AG20443 (cell line): ENCODE measurements around the gene CPSF7.
"Not testable (repeated sequence)": the region's sequence is repeated elsewhere in the genome, so short reads cannot be mapped to it uniquely, and the experiment has no call there.

Experiments used
- DNase-seq: peaks from one replicate; pipeline ENCODE4 v3.0.0; 2012; ENCODE audit warnings: low spot score, mixed read lengths

Gene CPSF7, protein sequence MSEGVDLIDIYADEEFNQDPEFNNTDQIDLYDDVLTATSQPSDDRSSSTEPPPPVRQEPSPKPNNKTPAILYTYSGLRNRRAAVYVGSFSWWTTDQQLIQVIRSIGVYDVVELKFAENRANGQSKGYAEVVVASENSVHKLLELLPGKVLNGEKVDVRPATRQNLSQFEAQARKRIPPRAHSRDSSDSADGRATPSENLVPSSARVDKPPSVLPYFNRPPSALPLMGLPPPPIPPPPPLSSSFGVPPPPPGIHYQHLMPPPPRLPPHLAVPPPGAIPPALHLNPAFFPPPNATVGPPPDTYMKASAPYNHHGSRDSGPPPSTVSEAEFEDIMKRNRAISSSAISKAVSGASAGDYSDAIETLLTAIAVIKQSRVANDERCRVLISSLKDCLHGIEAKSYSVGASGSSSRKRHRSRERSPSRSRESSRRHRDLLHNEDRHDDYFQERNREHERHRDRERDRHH

DNA sequence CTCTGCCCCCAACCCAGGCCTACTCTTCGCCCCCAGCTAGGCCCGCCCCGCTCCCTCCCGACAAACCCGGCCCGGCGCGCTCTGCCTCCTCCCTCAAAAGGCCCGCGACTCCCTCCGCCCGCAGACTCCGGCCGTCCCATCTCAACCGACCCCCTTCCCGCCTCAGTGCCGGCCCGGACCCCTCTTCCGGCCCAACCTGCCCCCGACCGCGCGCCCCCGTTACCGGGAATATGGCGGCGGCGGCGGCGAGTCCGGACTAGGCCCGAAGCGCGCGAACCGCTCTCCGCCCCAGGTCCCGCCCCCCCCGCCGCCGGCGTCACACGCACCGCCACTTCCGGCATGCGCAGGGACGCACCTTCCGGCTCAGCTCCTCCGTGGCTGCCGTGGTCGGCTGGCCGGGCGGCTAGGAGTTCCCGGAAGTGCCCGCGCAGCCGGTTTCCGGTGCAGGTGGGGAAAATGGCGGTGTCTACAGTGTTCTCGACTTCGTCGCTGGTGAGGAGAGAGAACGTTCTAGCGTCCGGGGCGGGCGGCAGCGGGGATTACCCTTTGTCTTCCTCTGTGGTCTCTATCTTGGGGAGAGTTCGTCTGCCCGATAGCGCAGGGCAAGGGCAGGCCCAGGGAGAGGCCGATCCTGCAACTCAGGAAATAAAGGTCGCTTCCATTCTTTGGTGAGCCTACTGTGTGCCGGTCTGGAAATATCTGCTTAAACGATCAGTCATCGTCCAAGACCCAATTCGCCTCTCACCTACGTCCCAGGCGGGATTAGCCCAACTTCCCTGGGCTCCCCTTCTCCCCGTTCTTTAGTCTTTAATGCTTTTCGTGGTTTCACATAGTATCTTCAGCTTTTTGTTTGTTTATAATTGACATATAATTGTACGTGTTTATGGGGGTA is at the start of gene CPSF7, which contains the start of gene SDHAF2:
Gene CPSF7, minus strand, starts transcription at position 285 of the 892 bp plus-strand sequence. CDS start 740 bp downstream, outside the sequence.
Gene SDHAF2, plus strand, starts transcription at position 434 of the 892 bp plus-strand sequence. Its CDS starts 23 bp downstream, at position 457.
- DNase-seq, result peak; percentile 99

DNA sequence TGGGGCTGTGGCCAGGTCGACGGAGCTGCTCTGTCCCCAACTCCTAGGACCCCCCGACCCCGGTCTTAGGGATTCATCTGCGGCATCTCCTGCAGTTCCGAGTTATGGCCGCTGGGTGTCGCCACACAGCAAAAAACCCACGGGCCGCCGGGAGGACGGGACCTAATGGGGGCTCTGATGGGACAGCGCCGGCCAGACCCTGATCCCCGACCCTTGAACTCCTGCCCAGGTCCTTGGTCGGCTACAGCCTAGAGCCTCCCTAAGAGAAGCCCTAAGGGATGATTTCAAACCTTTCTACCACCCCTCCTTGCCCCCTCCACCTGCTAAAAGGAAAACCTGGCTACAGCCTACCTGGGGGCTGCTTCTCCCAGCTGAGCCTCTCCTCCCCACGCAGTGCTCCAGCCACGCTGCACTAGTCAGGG is 48.0 kb upstream of the CPSF7 start:
- peak; percentile 77 for DNase-seq

DNA sequence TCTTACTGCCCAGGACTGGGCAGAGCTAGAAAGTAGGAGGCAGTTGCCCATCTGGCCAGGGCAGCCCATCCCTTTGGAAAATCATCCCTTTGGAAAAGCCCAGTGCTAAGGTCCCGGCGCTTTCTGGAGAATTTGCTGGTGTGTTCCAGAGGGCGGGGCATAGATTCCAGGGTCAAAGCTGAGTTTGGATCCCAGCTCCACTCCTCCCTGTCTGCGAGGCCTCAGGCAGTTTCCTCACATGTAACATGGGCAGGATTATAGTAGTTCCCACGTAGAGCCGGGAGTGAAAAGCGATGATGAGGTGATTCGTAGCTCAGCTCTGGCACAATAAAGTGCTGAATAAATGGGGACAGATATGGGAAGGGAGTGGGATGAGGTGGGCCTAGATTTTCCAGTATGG is 47.4 kb upstream of the CPSF7 start:
- DNase-seq, result peak; percentile 58

DNA sequence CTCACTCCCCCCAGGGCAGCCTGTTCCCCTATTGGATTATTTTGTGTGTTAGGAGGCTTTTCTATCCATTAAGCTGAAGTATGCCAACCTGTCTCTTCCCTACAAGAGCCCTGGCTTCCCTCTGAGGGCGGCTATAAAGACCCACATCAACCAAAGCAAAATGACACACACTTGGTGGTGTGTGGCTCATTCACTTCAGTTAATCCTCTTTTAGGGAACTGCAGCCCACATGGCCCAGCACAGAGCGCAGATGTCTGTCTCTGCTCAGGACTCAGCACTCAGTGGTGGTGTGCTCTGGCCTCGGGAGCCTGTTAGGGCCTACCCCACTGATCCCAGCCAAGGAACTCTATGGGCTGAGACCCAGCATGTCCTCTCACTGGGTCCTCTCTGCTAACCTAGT is 46.6 kb upstream of the CPSF7 start:
- no peak for DNase-seq

DNA sequence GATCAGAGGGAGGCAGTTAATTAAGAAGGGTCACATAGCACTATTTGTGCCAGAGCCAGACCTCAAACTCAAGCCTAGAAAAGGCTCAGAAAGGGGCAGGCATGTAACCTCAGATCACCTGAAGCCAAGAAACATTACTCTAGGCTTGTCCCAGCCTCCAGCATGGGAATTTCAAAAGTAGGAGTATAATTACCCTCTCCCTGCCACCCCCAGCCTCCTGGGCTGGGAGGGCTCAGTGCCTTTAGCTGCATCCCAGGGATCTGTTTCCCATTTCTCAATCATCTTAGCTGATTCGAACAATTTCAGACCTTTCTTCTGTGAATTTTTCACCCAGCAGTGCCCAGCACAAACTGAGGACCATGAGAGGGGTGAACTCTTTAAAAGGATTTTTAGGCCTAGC is 45.7 kb upstream of the CPSF7 start:
- DNase-seq, result no peak

DNA sequence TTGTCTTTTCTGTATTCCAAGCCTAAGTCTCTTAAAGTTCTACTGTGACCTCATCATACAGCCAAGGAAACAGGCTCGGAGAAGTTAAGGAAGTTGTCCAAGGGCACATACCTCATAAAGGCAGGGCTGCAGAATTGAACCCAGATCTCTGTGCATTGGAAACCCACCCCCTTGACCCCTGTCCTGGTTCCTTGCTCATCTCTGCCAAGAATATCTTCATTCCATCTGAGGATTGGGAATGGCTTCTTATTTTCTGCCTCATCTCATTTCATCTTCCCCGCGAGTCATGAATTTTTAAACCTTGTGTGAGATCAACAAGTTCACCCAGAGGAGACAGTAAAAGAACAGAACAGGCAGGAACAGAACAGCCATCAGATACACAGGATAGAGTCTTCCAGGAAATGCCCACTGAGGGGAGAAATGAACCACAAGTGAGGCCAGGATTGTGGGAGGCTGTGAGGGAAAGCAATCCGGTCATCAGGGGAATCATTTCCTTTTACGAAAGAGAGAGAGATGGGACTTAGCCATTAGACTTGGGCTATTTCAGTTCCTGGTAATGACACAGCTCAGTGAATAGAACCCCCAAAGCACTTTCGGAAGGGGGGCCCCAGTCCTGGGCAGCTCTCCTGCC is 44.4 kb upstream of the CPSF7 start:
- DNase-seq, result no peak

DNA sequence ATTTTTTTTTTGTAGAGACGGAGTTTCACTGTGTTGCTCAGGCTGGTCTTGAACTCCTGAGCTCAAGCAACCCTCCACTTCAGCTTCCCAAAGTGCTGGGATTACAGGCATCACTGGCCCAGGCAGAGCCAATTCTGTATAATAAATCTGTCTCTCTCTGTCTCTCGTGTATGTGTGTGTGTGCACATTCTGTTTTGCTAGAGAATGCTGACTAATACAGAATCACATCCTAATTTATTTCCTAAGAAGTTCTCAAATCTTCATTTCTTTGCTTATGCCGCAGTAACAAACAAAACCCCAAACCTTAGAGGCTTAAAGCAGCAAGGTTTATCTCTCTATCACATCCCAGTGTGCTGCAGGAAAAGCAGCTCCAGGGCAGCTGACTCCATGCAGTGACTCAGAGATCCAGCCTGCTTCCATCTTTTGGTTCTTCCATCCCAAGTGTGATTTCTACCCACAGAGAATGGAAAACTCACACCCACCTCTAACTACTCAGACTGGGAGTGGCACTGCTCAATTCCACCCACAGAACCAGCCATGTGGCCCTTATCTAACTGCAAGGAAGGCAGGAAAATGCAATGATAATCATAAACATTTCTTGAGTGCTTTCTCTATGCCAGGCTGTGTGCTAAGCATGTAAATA is 43.7 kb upstream of the CPSF7 start:
- no peak for DNase-seq

DNA sequence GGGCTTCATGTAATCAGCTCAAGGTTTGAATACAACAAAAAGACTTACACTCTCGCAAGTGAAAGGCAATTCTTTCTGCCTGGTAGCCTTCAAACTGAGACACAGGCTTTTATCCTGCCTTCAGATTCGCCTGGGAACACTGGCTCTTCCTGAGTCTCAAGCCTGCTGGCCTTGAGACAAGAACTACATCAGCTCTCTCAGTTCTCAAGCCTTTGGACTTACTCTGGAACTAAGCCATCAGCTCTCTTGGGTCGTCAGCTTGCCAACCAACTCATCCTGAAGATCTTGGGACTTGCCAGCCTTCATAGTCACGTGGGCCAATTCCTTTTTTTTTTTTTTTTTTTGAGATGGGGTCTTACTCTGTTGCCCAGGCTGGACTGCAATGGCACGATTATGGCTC is 43.1 kb upstream of the CPSF7 start:
- peak; percentile 43 for DNase-seq

DNA sequence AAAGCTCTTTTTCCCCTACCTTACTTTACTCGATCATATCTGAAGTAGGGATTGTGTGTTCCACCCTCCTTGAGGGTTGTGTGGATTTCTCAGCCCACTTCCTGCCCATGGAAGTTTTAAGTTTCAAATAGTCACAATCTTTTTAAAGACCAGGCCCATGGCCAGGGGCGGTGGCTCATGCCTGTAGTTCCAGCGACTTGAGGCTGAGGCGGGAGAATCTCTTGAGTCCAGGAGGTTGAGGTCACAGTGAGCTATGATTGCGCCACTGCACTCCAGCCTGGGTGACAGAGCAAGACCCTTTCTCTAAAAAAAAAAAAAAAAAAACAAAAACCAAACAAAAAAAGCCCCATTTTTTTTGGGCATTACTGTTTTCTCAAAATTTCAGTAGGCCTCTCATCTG is 42.5 kb upstream of the CPSF7 start:
- peak; percentile 46 for DNase-seq

DNA sequence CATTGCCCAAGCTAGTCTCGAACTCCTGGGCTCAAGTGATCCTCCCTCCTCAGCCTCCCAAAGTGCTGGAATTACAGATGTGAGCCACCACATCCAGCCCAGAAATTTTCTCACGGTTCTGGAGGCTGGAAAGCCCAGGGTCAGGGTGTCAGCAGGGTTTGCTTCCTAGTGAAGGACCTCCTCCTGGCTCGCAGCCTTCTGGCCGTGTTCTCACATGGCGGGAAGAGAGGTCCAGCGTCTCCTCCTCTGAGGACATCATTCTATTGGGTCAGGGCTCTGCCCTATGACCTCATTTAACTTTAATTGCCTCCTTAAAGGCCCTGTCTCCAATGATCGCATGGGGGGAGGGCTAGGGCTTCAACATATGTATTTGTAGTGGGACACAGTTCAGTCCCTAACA is 38.2 kb upstream of the CPSF7 start:
- DNase-seq, result no peak

DNA sequence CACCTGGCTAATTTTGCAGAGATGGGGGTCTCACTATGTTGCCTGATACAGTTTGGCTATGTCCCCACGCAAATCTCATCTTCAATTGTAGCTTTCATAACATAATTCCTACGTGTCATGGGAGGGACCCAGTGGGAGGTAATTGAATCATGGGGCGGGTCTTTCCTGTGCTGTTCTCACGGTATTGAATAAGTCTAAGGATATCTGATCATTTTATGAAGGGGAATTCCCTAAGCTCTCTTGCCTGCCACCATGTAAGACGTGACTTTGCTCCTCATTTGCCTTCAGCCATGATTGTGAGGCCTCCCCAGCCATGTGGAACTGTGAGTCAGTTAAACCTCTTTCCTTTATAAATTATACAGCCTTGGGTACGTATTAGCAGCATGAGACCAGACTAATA is 37.8 kb upstream of the CPSF7 start:
- not testable (repeated sequence) for DNase-seq

DNA sequence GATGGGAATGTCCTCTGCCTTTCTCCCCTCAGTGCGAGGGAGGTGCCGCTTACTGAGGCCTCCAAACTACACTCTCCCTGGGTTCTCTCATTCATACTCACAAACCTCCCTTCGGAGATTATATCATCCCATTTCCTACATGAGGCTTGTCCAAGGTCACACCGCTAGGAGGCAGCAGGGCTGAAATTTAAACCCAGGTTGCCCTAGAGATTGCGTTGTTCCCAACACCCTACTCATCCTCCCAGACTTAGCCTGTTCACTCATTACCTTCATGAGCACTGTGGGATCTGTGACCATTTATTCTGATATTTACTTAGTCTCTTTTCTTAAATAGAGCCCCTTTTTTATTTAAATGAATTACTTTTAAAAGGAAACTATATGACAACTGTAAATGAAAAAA is 31.2 kb upstream of the CPSF7 start:
- DNase-seq, result no peak

DNA sequence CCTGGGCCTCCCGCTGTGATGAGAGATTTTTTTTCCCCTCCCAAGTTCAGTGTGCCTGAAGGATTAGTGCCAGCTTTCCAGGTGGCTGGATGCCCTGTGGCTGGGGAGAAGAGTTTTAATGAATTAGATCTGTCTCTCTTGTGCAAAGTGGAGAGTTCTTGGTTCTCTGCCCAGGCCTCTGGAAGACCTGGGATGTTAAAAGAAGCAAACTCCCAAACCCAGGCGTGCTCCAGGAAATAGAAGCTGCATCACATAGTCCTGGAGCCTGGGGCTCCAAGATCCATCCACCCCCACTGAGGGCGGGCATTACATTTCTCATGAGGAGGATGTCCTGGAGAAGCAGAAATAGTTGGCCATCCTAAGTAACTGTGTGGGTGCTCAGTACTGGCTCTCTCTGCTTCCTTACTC is 30.7 kb upstream of the CPSF7 start:
- peak; percentile 61 for DNase-seq

DNA sequence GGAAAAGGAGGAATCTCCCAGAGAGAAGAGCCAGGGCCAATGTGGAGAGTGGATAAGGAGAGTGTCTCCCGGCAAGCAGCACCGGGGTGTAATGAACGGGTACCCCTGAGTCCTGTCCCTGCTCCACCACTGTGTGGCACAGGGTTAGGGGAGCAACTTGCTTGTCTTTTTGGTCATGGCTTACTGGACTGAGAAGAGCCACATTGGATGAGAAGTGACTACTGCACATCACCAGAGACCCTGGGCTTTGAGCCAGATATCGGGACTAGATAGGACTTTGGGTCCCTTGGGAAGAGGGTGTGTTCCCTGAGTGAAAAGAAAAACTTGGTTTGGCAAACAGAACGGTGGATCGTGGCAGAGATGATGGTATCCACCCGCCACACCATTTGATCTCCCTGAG is 24.7 kb upstream of the CPSF7 start:
- DNase-seq, result no peak

DNA sequence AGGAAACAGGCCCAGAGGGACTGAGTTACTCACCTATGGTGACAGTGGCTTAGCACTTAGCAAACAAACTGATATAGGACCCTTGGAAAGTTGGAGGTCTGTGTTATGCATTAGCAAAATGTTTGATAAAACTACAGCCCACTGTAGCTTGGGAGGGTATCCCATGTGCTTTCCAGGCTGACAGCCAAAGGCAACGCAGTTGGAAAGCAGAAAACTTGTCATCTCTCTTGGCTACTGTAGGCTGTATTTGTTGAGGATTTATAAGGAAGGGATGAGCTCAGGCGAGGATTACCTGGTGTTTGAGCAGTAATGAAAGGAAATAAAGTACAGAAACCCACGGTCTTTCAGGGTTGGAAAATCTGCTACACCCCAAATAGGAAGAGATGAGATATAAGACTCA is 23.9 kb upstream of the CPSF7 start:
- DNase-seq, result no peak

DNA sequence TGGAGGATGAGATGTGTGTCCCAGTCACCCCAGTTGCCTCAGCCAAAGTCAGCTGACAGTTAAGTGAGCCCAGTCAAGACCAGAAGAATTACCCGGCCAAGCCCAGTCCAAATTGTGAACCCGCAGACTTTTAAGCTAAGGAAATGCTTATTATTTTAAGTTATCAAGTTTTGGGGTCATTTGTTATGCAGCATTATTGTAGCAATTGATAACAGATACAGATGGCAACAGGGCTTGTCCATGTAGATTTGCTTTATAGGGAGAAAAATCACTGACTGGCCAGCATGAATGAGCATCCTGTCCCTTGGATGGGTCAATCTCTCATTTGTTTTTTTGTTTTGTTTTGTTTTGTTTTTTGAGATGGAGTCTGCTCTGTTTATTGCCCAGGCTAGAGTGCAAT is 23.1 kb upstream of the CPSF7 start:
- DNase-seq, result no peak

DNA sequence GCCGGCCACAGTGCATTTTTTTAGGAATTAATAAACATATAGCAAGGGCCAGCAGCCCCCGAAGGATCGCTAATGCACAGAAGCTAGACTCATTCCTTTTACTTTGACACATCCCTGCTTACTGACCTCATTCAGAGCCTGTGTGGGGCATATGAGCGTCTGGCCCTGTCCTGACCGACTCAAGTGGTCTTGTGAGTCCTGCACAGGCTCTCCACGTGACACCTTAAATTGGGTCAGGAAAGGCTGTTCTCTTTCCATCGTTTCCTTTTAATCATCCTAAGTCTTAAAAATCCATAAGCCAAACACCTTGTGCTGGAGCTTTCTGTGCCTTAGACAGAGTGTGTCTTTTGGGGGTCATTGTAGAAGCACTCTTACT is 18.8 kb upstream of the CPSF7 start:
- no peak for DNase-seq

DNA sequence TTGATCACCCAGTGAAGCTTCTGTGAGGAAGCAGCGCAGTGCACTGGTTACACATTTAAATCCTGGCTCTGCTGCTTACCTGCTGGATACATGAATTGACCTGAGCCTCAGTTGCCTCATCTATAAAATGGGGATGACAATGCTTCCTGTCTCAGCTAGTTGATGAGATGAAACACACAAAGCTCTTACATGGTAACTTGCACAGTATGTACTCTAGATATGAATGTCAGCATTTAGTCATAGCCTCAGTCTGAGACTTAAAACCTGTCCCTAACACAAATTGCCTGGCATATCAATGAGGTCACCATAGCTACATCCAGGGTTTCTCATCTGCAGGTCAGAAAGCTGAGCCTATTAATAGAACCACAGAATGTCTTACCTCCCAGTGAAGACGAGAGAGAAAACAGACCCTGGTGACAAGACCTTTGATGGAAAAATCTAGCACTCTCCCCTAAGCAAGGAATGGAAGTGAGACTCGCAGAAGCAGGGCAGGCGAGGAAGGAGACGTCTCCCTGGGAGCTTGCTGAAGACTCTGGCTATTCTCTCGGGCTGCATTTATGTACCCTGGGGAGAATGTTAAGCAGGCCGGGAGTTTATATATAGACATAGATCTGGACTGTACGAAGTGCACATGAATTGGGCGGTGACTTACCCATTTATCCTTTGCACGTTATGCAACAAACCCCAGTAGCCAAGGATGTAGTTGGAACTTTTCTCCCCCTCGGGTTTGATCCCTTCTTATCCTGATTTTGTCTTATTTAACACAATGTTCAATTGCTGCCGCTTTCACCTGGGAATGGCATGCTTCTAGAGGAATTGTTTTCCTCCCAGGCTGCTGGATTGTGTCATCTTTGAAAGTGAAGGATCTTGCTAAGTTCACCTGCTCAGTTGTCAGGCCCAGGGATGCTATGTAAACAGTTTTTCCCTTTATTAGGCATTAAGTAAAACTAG is 18.1 kb upstream of the CPSF7 start:
- DNase-seq, result no peak

DNA sequence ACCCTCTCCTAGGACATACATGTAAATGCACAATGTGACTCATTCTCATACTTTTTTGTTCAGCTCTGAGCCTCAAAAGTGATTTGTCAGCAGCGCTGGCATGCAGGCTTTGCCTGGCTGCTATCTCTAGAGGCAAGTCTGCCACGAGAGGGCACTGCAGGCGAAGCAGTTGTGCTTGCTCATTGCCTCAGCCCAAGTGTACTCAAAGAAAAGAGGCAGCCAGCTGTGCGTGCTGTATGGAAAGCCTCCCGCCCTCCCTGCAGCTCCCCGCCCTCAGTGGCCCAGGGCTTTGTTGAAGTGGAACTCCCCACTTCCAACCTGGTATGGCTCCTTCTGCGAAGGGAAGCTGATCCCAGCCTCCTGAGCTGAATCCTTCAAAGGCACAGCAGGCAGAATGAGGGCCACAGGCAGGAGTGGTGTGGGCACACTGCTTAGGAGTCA is 16.5 kb upstream of the CPSF7 start:
- peak; percentile 96 for DNase-seq

DNA sequence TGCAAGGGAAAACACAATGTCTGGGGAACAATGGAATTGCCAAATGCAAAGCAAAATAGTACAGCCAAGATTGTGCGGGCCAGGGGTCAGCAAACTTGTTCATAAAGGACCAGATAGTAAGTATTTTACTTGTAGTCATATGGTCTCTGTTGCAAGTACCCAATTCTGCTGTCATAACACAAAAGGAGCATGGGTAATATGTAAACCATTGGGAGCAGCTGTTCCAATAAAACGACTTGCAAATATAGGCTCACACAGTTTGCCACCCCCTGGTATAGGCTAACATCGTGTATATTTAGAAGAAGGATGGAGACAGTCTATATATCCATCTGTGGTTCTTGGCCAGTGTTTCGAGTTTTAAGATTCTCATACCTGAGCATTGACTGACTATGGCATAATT is 15.7 kb upstream of the CPSF7 start:
- DNase-seq, result no peak

DNA sequence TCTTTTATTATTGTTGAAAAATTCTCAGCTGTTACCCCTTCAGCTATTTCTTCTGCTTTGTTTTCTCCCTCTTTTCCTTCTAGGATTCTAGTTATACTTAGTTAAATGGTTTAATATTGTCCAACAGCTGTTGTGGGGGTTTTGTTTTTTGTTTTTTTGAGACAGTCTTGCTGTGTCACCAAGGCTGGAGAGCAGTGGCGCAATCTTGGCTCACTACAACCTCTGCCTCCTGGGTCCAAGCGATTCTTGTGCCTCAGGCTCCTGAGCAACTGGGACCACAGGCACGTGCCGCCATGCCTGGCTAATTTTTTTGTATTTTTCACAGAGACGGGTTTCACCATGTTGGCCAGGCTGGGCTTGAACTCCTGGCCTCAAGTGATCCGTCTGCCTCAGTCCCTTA is 12.8 kb upstream of the CPSF7 start:
- no peak for DNase-seq
